Smooth muscle cell (in vitro differentiated cells): Measurements from ENCODE around the gene SLC4A5. TPM values are rescaled to one million over a fixed set of nuclear protein-coding genes. Genes with fewer than 3 reads are reported as not detected.
A peak's percentile ranks its signal among the peaks of the same experiment; 100 is the strongest.

ENCODE experiments used
- DNase-seq: peaks from one replicate; lab custom pipeline; 2025; ENCODE audit not compliant: unreplicated experiment; lab: John Stamatoyannopoulos, UW
- H2AFZ ChIP-seq: fragments of 200-600 bp; sonication (generic); 2 replicates; pipeline ENCODE4 v1.6.0; 2016; ENCODE audit warnings: antibody characterized with exemption, low read depth, mild to moderate bottlenecking
- H3F3A ChIP-seq: fragments of 200-600 bp; sonication (generic); 2 replicates; pipeline ENCODE4 v1.6.0; 2017; ENCODE audit warnings: antibody characterized with exemption, low read depth
- H3K27ac ChIP-seq: fragments of 200-600 bp; sonication (generic); 2 replicates; pipeline ENCODE4 v1.5.1; 2016; ENCODE audit warnings: low read depth, mild to moderate bottlenecking
- H3K27me3 ChIP-seq: fragments of 200-600 bp; sonication (generic); 2 replicates; pipeline ENCODE4 v1.6.1; 2016; ENCODE audit warnings: low read depth, mild to moderate bottlenecking
- H3K36me3 ChIP-seq: fragments of 200-600 bp; sonication (generic); 2 replicates; pipeline ENCODE4 v1.5.1; 2016; ENCODE audit warnings: low read depth
- H3K4me1 ChIP-seq: fragments of 200-600 bp; sonication (generic); 2 replicates; pipeline ENCODE4 v1.5.1; 2016; ENCODE audit warnings: low read depth
- H3K4me2 ChIP-seq: fragments of 200-600 bp; sonication (generic); 2 replicates; pipeline ENCODE4 v1.6.0; 2016; ENCODE audit warnings: mild to moderate bottlenecking
- H3K4me3 ChIP-seq: fragments of 200-600 bp; sonication (generic); 2 replicates; pipeline ENCODE4 v1.5.1; 2016; ENCODE audit warnings: mild to moderate bottlenecking
- H3K79me2 ChIP-seq: fragments of 200-600 bp; sonication (generic); 2 replicates; pipeline ENCODE4 v1.6.0; 2016; ENCODE audit warnings: low read depth, mild to moderate bottlenecking
- H3K9ac ChIP-seq: fragments of 200-600 bp; sonication (generic); 2 replicates; pipeline ENCODE4 v1.6.0; 2016; ENCODE audit warnings: low read depth
- H3K9me3 ChIP-seq: fragments of 200-600 bp; sonication (generic); replicated peaks from 2 replicates; pipeline ENCODE4 v1.5.1; 2016; ENCODE audit warnings: low read depth
- H4K20me1 ChIP-seq: fragments of 200-600 bp; sonication (generic); 2 replicates; pipeline ENCODE4 v1.6.0; 2016; ENCODE audit warnings: low read depth
- CTCF ChIP-seq: fragments of 200-600 bp; sonication (generic); IDR thresholded peaks from 2 replicates; pipeline ENCODE4 v1.5.1; 2017; ENCODE audit warnings: borderline replicate concordance, mild to moderate bottlenecking, antibody characterized with exemption; ENCODE audit not compliant: insufficient read depth, poor library complexity, severe bottlenecking
- WGBS: methylation state at CpG from one replicate; pipeline ENCODE4 v1.1.7; 2016; ENCODE audit warnings: low lambda C conversion rate; 5-methylcytosine and 5-hydroxymethylcytosine counted together
- polyA plus RNA-seq: library from polyadenylated mRNA; unstranded; fragments of >200 nt; fragmentation: Nextera tagmentation; extraction: Ambion mirVana; gene quantifications from 2 replicates; pipeline ENCODE4 v1.2.1, GENCODE V29; 2016
- total RNA-seq: library from RNA; depleted of rRNA; stranded (reverse); fragments of >200 nt; gene quantifications from 2 replicates; pipeline ENCODE4 v1.2.3, GENCODE V29; 2014

Gene SLC4A5
- total and polyA plus RNA-seq, 2 experiments from 2014 or later, result 0.46 to 0.99 TPM

DNA sequence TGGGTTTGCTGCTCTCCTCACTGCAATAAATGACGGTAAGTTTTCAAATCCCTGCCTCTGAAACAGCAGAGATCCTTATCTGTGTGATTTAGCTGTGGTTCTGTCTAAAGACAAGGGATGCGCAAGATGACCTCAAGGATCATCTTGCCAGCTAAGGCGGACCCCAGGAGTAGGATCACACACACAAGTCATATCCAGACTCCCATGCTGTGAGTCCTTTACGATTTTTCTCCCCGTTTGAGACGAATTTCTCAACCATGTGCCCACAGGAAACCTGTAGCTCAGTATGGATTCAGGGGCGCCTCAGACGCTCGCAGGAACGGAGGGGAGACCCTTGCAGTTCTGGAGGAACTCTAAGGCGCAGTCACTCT lies 48.0 kb upstream of the SLC4A5 start:
- no peak for TF ChIP-seq CTCF
- H3K4me2 ChIP-seq, result peak overlapping the region; percentile 91
- no peaks in the 10 kb centered on the region for H3K27me3 ChIP-seq
- H3K79me2 ChIP-seq, result peaks cover 54% of the 10 kb centered on the region
- no peaks in the 10 kb centered on the region for H3K36me3 ChIP-seq
- no peak for DNase-seq
- peaks cover 15% of the 10 kb centered on the region for H3K4me1 ChIP-seq
- WGBS, result 3% methylated on average over 11 of the region's 11 CpGs
- H2AFZ ChIP-seq, result peak overlapping the region; percentile 82
- H3K27ac ChIP-seq, result peak overlapping the region; percentile 92
- H3K4me3 ChIP-seq, result peak overlapping the region; percentile 74
- peaks cover 48% of the 10 kb centered on the region for H4K20me1 ChIP-seq
- peaks cover 2% of the 10 kb centered on the region for H3F3A ChIP-seq
- H3K9me3 ChIP-seq, result no peaks in the 10 kb centered on the region
- peak overlapping the region; percentile 96 for H3K9ac ChIP-seq

DNA sequence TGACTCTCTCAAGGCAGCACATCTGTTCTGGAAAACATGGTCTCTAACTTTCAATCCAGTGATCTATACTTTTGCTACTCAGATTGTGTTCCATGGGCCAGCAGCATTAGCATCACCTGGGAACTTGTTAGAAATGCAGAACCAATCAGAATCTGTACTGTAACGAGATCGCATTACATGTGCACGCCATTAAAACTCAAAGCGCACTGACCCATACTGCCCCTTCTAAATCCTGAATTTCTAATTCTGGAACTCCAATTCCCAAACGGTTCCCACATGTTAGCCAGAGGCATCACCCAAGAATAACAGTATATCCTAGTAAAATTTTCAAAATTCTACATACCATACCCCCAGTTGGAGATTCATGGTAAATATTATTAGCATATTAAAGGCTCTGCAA lies 47.4 kb upstream of the SLC4A5 start:
- Histone ChIP-seq H3K36me3 (no peaks in the 10 kb centered on the region), H3F3A (peaks cover 2% of the 10 kb centered on the region), H3K4me2 (peak overlapping the region; percentile 91), H3K27me3 (no peaks in the 10 kb centered on the region), H3K9me3 (no peaks in the 10 kb centered on the region), H3K9ac (peak overlapping the region; percentile 21), H2AFZ (peak overlapping the region; percentile 82), H4K20me1 (peaks cover 54% of the 10 kb centered on the region), H3K79me2 (peaks cover 60% of the 10 kb centered on the region), H3K27ac (no peak overlapping the region), H3K4me3 (peak overlapping the region; percentile 74), H3K4me1 (peaks cover 15% of the 10 kb centered on the region)
- TF ChIP-seq CTCF, result no peak
- WGBS, result 69% methylated on average over 5 of the region's 5 CpGs
- no peak for DNase-seq

GRCh38 chr2:74387346-74387745 lies 44.1 kb upstream of the SLC4A5 start:
- no peak overlapping the region for H3K9ac ChIP-seq
- H4K20me1 ChIP-seq, result peaks cover 84% of the 10 kb centered on the region
- peaks cover 2% of the 10 kb centered on the region for H3F3A ChIP-seq
- H3K27ac ChIP-seq, result peak overlapping the region; percentile 46
- no peak overlapping the region for H2AFZ ChIP-seq
- no peak overlapping the region for H3K4me3 ChIP-seq
- H3K79me2 ChIP-seq, result peaks cover 90% of the 10 kb centered on the region
- H3K4me2 ChIP-seq, result peak overlapping the region; percentile 5
- no peak for TF ChIP-seq CTCF
- no peak for DNase-seq
- no peaks in the 10 kb centered on the region for H3K27me3 ChIP-seq
- WGBS, result 71% methylated on average over 1 of the region's 1 CpG
- H3K4me1 ChIP-seq, result peaks cover 15% of the 10 kb centered on the region
- H3K9me3 ChIP-seq, result no peaks in the 10 kb centered on the region
- no peaks in the 10 kb centered on the region for H3K36me3 ChIP-seq

GRCh38 chr2:74385396-74385795 lies 42.2 kb upstream of the SLC4A5 start:
- no peak for TF ChIP-seq CTCF
- peaks cover 97% of the 10 kb centered on the region for H3K79me2 ChIP-seq
- no peak overlapping the region for H3K9ac ChIP-seq
- no peak for DNase-seq
- no peaks in the 10 kb centered on the region for H3K36me3 ChIP-seq
- H2AFZ ChIP-seq, result no peak overlapping the region
- no peaks in the 10 kb centered on the region for H3K9me3 ChIP-seq
- H3K27ac ChIP-seq, result no peak overlapping the region
- 87% methylated on average over 8 of the region's 8 CpGs for WGBS
- no peaks in the 10 kb centered on the region for H3K27me3 ChIP-seq
- no peak overlapping the region for H3K4me2 ChIP-seq
- peaks cover 97% of the 10 kb centered on the region for H4K20me1 ChIP-seq
- H3K4me3 ChIP-seq, result no peak overlapping the region
- H3K4me1 ChIP-seq, result peaks cover 18% of the 10 kb centered on the region
- H3F3A ChIP-seq, result peaks cover 2% of the 10 kb centered on the region
